ENCODE results near the gene CPSF3.

DNA sequence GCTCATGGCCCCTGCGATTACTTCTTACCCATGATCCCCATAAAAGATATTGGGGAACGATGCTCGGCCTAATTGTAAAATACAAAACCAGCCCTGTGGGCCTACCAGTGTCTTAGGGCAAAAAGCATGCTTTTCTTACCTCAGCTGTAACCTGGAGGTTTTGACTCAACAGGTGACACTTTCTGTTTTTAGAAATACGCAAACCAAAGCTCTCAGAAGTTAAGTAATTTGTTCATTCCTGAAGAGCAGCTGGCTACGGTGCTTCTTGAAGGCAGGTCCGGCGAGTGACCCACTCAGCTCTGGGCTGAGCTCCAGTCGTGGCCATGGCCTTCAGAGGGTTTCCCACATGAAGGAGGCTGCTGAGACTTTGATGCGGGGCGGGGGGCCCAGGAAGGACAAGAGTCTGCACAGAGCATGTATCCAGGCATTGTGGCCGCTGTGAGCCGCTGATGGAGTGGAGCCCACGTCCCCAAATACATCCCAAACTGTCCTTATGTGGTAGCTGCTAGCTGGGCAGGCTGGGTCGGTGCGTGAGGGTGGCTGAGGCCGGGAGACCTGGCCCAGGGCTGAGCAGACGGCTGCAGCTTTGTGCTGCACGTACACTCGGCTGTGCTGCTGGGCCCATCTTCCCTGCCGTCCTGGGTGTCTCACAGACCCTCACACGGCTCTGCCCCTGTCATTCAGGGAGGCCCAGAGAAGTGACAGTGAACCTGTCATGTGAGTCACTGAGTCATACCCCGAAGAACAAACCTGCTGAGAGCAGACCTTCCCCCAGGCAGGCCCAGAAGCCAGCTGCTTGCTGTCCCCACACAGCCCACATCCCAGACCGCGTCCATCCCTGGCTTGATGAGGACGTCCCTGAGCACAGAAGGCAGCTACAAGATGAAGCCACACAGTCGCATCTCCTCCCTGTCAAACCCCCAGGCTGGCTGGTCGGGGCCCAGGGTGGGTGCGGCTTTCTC lies 34.2 kb upstream of the CPSF3 start:
- TF ChIP-seq GZF1 (CRISPR knock-in tag; IDR thresholded peaks at IDR 0.05) (no peak), NFE2L1 (CRISPR knock-in tag; IDR thresholded peaks at IDR 0.05; ENCODE audit: borderline replicate concordance) (no peak), MIER3 (CRISPR knock-in tag; IDR thresholded peaks at IDR 0.05; ENCODE audit: borderline replicate concordance) (no peak), CHD4 (IDR thresholded peaks at IDR 0.05; ENCODE audit: borderline replicate concordance, low read length) (no peak), TEAD3 (CRISPR knock-in tag; optimal IDR thresholded peaks at IDR 0.05; ENCODE audit: borderline replicate concordance) (no peak), BHLHE40 (IDR thresholded peaks at IDR 0.05; ENCODE audit: low read length) (no peak)
- TF ChIP-seq, protein P1, sequence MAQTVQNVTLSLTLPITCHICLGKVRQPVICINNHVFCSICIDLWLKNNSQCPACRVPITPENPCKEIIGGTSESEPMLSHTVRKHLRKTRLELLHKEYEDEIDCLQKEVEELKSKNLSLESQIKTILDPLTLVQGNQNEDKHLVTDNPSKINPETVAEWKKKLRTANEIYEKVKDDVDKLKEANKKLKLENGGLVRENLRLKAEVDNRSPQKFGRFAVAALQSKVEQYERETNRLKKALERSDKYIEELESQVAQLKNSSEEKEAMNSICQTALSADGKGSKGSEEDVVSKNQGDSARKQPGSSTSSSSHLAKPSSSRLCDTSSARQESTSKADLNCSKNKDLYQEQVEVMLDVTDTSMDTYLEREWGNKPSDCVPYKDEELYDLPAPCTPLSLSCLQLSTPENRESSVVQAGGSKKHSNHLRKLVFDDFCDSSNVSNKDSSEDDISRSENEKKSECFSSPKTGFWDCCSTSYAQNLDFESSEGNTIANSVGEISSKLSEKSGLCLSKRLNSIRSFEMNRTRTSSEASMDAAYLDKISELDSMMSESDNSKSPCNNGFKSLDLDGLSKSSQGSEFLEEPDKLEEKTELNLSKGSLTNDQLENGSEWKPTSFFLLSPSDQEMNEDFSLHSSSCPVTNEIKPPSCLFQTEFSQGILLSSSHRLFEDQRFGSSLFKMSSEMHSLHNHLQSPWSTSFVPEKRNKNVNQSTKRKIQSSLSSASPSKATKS (CRISPR knock-in tag; IDR thresholded peaks at IDR 0.05) = no peak
